Measurements from ENCODE around the gene OR7A10.

DNA sequence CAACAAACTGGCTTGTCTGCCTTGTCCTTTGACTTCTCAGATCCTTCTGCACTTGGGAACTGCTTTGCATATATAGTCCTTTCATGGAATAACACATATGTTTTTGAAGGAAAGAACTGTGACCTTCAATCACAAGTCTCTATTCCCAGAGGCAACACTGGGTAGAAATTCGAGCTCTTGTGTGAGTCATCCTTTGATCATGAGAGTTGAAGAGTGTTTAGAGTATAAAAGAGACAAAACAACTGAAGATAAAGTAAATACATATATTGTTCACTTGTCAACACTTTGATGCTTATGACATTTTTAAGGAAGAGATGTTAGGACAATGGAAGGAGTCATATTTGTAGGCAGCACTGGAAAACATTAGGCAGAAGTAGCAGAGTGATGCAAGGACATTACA is 8.5 kb downstream of the OR7A10 start:
- no peak for TF ChIP-seq POLR2AphosphoS5 (IDR thresholded peaks at IDR 0.05)
- TF ChIP-seq POLR2A (IDR thresholded peaks at IDR 0.05; ENCODE audit: low read depth), result no peak

Data from esophagus muscularis mucosa (tissue), 2 donors.